Panc1 (cell line): Measurements from ENCODE around the gene DLG2. TPM values are rescaled to one million over a fixed set of nuclear protein-coding genes. Genes with fewer than 3 reads are reported as not detected.
"Not testable (repeated sequence)": the region's sequence is repeated elsewhere in the genome, so short reads cannot be mapped to it uniquely, and the experiment has no call there.

Experiments used
- ATAC-seq: fragments of 200-7000 bp; cut with Tn5 transposase; 2 replicates; pipeline ENCODE4 v1.9.1; 2020; ENCODE audit warnings: mild to moderate bottlenecking, moderate library complexity
- BruUV-seq: library from RNA; stranded (reverse); fragments of 400-500 nt; replicated peaks from 2 replicates; lab custom pipeline; 2021; lab: Mats Ljungman, UMichigan
- CTCF ChIA-PET: fragments of 300-600 bp; sonication (Branson Sonifier 250); formaldehyde crosslinking; loops from one replicate; lab custom pipeline; 2022; ENCODE audit warnings: antibody characterized with exemption; lab: Charles Lee
- POLR2A ChIA-PET: fragments of 300-600 bp; sonication (Branson Sonifier 250); formaldehyde crosslinking; loops from one replicate; lab custom pipeline; 2022; ENCODE audit warnings: antibody characterized with exemption; lab: Charles Lee
- DNase-seq: peaks from one replicate; pipeline ENCODE4 v3.0.0-alpha.2; 2010; ENCODE audit warnings: low read depth, low spot score
- H3K27ac ChIP-seq: 2 replicates; pipeline ENCODE4 v1.5.1; 2011; ENCODE audit warnings: mild to moderate bottlenecking, low read length, inconsistent platforms
- H3K27me3 ChIP-seq: fragments of 200-500 bp; sonication (Bioruptor generic); 2 replicates; pipeline ENCODE4 v1.6.0; 2014; ENCODE audit warnings: low read length, inconsistent platforms; ENCODE audit not compliant: control insufficient read depth, insufficient read depth
- H3K36me3 ChIP-seq: fragments of 200-500 bp; sonication (Bioruptor generic); 2 replicates; pipeline ENCODE4 v1.5.1; 2014; ENCODE audit warnings: inconsistent platforms, mild to moderate bottlenecking, low read length, moderate library complexity; ENCODE audit not compliant: control insufficient read depth, insufficient read depth
- H3K4me1 ChIP-seq: 2 replicates; pipeline ENCODE4 v1.5.1; 2011; ENCODE audit warnings: inconsistent platforms, mild to moderate bottlenecking, low read length, moderate library complexity; ENCODE audit not compliant: control insufficient read depth, insufficient read depth
- H3K4me3 ChIP-seq, 2 experiments: 2 replicates each; pipeline ENCODE4 v1.5.1; 2011 to 2012; ENCODE audit warnings: low read depth in 2 of 2, low read length in 2 of 2, mild to moderate bottlenecking in 2 of 2, inconsistent platforms in 1 of 2, moderate library complexity in 1 of 2
- H3K9me3 ChIP-seq: fragments of 200-500 bp; sonication (Bioruptor generic); 2 replicates; pipeline ENCODE4 v1.5.1; 2014; ENCODE audit warnings: low read depth, mild to moderate bottlenecking, inconsistent platforms, low read length, moderate library complexity; ENCODE audit not compliant: control insufficient read depth, insufficient read depth
- SIN3A ChIP-seq: IDR thresholded peaks from 2 replicates; pipeline ENCODE4 v1.6.1; 2012; ENCODE audit warnings: low read depth, mild to moderate bottlenecking, low read length, moderate library complexity, borderline replicate concordance; ENCODE audit not compliant: insufficient read depth
- TCF7L2 ChIP-seq: IDR thresholded peaks from 2 replicates; pipeline ENCODE4 v1.6.1; 2011; ENCODE audit warnings: mild to moderate bottlenecking, low read depth, low read length, inconsistent platforms
- in situ Hi-C: cut with HindIII; loops from 2 replicates; pipeline ENCODE4 v1.10.0; 2016; ENCODE audit warnings: low sequenced_read_pairs, low pct_unique_long_range_greater_than_20kb
- intact Hi-C: fragments of 100-400 bp; cut with micrococcal nuclease; formaldehyde crosslinking; loops from one replicate; pipeline ENCODE4 v1.10.0; 2022; ENCODE audit not compliant: unreplicated experiment
- total RNA-seq: library from RNA; stranded (reverse); gene quantifications from one replicate; pipeline ENCODE4 v1.2.1, GENCODE V29; 2021; ENCODE audit not compliant: unreplicated experiment
- TF ChIP-seq, protein P1 (sequence below): fragments of 450-650 bp; IDR thresholded peaks from 2 replicates; pipeline ENCODE4 v1.5.1; 2017; ENCODE audit warnings: mild to moderate bottlenecking

The DLG2 gene
- total RNA-seq, 1 experiment from 2014 or later: 4.2 TPM

DNA sequence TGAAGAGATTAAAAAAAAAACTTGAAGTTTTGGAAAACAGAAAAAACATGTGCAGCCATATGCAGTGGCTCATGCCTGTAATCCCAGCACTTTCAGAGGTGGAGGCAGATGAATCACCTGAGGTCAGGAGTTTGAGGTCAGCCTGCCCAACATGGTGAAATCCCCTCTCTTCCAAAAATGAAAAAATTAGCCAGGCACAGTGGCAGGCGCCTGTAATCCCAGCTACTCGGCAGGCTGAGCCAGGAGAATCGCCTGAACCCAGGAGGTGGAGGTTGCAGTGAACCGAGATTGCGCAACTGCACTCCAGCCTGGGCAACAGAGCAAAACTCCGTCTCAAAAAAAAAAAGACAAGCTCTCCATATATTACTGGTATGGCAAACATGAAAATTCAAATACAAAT lies 7.6 kb downstream of the DLG2 start:
- Histone ChIP-seq H3K36me3 (no peaks in the 10 kb centered on the region), H3K4me3 (no peak overlapping the region), H3K4me1 (peaks cover 1% of the 10 kb centered on the region; the same call in 1 of the 2 replicates), H3K9me3 (no peaks in the 10 kb centered on the region), H3K27ac (no peak overlapping the region), H3K27me3 (no peaks in the 10 kb centered on the region)
- intact Hi-C loops (no loop called here), in situ Hi-C loops (no loop called here)
- ChIA-PET POLR2A (no interaction called here), CTCF (no interaction called here)
- TF ChIP-seq SIN3A (no peak), TCF7L2 (no peak)
- TF ChIP-seq, protein P1, sequence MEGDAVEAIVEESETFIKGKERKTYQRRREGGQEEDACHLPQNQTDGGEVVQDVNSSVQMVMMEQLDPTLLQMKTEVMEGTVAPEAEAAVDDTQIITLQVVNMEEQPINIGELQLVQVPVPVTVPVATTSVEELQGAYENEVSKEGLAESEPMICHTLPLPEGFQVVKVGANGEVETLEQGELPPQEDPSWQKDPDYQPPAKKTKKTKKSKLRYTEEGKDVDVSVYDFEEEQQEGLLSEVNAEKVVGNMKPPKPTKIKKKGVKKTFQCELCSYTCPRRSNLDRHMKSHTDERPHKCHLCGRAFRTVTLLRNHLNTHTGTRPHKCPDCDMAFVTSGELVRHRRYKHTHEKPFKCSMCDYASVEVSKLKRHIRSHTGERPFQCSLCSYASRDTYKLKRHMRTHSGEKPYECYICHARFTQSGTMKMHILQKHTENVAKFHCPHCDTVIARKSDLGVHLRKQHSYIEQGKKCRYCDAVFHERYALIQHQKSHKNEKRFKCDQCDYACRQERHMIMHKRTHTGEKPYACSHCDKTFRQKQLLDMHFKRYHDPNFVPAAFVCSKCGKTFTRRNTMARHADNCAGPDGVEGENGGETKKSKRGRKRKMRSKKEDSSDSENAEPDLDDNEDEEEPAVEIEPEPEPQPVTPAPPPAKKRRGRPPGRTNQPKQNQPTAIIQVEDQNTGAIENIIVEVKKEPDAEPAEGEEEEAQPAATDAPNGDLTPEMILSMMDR: no peak
- ATAC-seq (no peak), DNase-seq (no peak)
- no TSS peak for BruUV-seq

DNA sequence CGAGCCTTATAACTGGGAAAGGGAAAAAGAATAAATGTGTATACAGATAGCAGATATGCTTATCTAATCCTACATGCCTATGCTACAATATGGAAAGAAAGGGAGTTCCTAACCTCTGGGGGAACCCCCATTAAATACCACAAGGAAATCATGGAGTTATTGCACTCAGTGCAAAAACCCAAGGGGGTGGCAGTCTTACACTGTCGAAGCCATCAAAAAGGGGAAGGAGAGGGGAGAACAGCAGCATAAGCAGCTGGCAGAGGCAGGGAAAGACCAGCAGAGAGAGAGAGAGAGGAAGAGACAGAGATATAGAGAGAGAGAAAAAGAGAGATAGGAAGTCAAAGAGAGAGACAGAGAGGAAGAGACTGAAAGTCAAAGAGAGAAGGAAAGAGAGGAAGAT lies 15.5 kb downstream of the DLG2 start:
- DNase-seq, H3K4me3 ChIP-seq, ATAC-seq, H3K27ac ChIP-seq, BruUV-seq, H3K9me3 ChIP-seq, intact Hi-C loops, H3K27me3 ChIP-seq, CTCF ChIA-PET, H3K4me1 ChIP-seq, H3K36me3 ChIP-seq, POLR2A ChIA-PET, in situ Hi-C loops: not testable (repeated sequence)

DNA sequence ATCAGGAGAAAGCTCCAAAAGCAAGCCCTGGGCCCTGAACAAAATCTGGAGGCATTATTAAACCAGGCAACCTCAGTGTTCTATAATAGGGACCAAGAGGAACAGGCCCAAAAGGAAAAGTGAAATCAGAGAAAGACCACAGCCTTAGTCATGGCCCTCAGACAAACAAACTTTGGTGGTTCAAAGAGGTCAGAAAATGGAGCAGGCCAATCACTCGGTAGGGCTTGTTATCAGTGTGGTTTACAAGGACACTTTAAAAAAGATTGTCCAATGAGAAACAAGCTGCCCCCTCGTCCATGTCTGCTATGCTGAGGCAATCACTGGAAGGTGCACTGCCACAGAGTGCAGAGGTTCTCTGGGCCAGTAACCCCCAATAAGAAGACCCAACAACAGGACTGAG lies 17.9 kb downstream of the DLG2 start:
- ATAC-seq, H3K4me3 ChIP-seq, H3K9me3 ChIP-seq, in situ Hi-C loops, intact Hi-C loops, H3K27me3 ChIP-seq, H3K27ac ChIP-seq, POLR2A ChIA-PET, DNase-seq, BruUV-seq, H3K4me1 ChIP-seq, H3K36me3 ChIP-seq: not testable (repeated sequence)
- CTCF ChIA-PET: interaction anchor here (0.6 kb wide), 1 partner anchor 1906 kb away, joined by 4 read pairs; no protein-coding TSS in a partner anchor

DNA sequence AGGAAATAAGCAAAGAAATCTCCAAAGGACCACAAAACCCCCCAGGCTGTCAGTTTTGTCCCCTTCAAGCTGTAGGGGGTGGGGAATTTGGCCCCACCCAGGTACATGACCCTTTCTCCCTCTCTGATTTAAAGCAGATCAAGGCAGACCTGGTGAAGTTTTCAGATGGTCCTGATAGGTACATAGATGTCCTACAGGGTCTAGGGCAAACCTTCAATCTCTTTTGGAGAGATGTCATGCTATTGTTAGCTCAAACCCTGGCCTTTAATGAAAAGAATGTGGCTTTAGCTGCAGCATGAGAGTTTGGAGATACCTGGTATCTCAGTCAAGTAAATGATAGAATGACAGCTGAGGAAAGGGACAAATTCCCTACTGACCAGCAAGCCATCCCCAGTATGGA lies 18.5 kb downstream of the DLG2 start:
- POLR2A ChIA-PET, in situ Hi-C loops, H3K9me3 ChIP-seq, BruUV-seq, H3K27me3 ChIP-seq, H3K4me1 ChIP-seq, H3K4me3 ChIP-seq, DNase-seq, ATAC-seq, H3K27ac ChIP-seq, H3K36me3 ChIP-seq, intact Hi-C loops: not testable (repeated sequence)
- CTCF ChIA-PET: interaction anchor here (0.6 kb wide), 1 partner anchor 1906 kb away, joined by 4 read pairs; no protein-coding TSS in a partner anchor

DNA sequence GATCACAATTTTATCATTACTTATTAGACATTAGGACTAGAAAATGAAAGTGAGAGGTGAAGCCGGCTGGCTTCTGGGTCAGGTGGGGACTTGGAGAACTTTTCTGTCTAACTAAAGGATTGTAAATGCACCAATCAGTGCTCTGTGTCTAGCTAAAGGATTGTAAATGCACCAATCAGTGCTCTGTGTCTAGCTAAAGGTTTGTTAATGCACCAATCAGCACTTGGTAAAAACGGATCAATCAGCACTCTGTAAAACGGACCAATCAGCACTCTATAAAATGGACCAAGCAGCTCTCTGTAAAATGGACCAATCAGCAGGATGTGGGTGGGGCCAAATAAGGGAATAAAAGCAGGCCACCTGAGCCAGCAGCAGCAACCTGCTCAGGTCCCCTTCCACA lies 20.9 kb downstream of the DLG2 start:
- H3K27ac ChIP-seq, intact Hi-C loops, ATAC-seq, DNase-seq, H3K27me3 ChIP-seq, H3K4me1 ChIP-seq, H3K36me3 ChIP-seq, in situ Hi-C loops, CTCF ChIA-PET, BruUV-seq, H3K9me3 ChIP-seq, POLR2A ChIA-PET, H3K4me3 ChIP-seq: not testable (repeated sequence)
